Peyer's patch (tissue), 4 donors: ENCODE results near the gene PHYHIPL.

Experiments
- POLR2A ChIP-seq, 2 donors: fragments of 450-650 bp; IDR thresholded peaks; one replicate each; pipeline ENCODE4 v1.5.1; 2017; ENCODE audit warnings: antibody characterized with exemption in 2 of 2, mild to moderate bottlenecking in 2 of 2, moderate library complexity in 2 of 2
- TF ChIP-seq, protein P1 (sequence below), 6 experiments: fragments of 450-650 bp in 4 of 6; fragments of 200-600 bp in 2 of 6; sonication (generic) in 1 of 6; IDR thresholded peaks; one replicate each; pipeline ENCODE4 v1.5.1; 2017 to 2019; ENCODE audit warnings: antibody characterized with exemption in 6 of 6, mild to moderate bottlenecking in 3 of 6, moderate library complexity in 1 of 6

DNA sequence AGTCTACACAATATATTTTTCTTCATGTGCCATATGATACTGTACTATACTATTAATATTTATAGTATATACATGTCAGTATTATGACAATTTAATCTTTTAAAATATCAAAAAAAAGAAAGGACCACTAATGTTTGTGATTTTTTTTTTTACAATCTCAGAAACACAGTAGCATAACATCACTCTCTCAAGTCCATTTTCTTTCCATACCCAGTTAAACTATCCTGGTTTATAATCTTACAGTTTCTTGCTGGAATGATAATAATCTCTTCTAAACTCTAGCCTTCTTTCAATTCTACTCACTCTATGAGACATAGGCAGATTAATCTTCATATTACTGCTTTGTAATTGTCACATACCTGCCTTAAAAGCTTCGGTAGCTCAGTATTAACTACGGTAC lies 8.9 kb upstream of the PHYHIPL start:
- TF ChIP-seq POLR2A (IDR thresholded peaks at IDR 0.05): no peak
- TF ChIP-seq, protein P1, sequence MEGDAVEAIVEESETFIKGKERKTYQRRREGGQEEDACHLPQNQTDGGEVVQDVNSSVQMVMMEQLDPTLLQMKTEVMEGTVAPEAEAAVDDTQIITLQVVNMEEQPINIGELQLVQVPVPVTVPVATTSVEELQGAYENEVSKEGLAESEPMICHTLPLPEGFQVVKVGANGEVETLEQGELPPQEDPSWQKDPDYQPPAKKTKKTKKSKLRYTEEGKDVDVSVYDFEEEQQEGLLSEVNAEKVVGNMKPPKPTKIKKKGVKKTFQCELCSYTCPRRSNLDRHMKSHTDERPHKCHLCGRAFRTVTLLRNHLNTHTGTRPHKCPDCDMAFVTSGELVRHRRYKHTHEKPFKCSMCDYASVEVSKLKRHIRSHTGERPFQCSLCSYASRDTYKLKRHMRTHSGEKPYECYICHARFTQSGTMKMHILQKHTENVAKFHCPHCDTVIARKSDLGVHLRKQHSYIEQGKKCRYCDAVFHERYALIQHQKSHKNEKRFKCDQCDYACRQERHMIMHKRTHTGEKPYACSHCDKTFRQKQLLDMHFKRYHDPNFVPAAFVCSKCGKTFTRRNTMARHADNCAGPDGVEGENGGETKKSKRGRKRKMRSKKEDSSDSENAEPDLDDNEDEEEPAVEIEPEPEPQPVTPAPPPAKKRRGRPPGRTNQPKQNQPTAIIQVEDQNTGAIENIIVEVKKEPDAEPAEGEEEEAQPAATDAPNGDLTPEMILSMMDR (IDR thresholded peaks at IDR 0.05): no peak
